IMR-90 (cell line): ENCODE results near the gene CAAP1. TPM values are rescaled to one million over a fixed set of nuclear protein-coding genes. Genes with fewer than 3 reads are reported as not detected.

Experiments used
- ATAC-seq: fragments of 200-7000 bp; cut with Tn5 transposase; 2 replicates; pipeline ENCODE4 v1.9.1; 2020; ENCODE audit warnings: low read depth, mild to moderate bottlenecking, moderate library complexity
- BruUV-seq: library from RNA; stranded (reverse); fragments of 400-500 nt; replicated peaks from 2 replicates; lab custom pipeline; 2021; lab: Mats Ljungman, UMichigan
- CTCF ChIA-PET: fragments of 300-600 bp; formaldehyde crosslinking; extraction: SDS; loops from one replicate; lab custom pipeline; 2021; ENCODE audit warnings: antibody characterized with exemption; lab: Yijun Ruan, JAX
- POLR2A ChIA-PET: fragments of 300-600 bp; sonication (Branson Sonifier 250); formaldehyde crosslinking; loops from one replicate; lab custom pipeline; 2022; ENCODE audit warnings: antibody characterized with exemption; ENCODE audit not compliant: unreplicated experiment; lab: Charles Lee
- DNase-seq: peaks from one replicate; pipeline ENCODE4 v3.0.0; 2013
- H2AFZ ChIP-seq: replicated peaks from 2 replicates; pipeline ENCODE3; 2013; ENCODE audit warnings: low read length, mild to moderate bottlenecking; ENCODE audit not compliant: poor library complexity
- H2AK5ac ChIP-seq: 2 replicates; pipeline ENCODE4 v1.6.1; 2013; ENCODE audit warnings: low read depth, low read length, inconsistent platforms
- H2AK9ac ChIP-seq: replicated peaks from 2 replicates; pipeline ENCODE3; 2013; ENCODE audit warnings: mild to moderate bottlenecking, low read depth, low read length, moderate library complexity; ENCODE audit not compliant: poor library complexity
- H2BK120ac ChIP-seq: 2 replicates; pipeline ENCODE4 v1.6.1; 2013; ENCODE audit warnings: low read depth, low read length, inconsistent platforms
- H2BK15ac ChIP-seq: 3 replicates; pipeline ENCODE4 v1.6.1; 2013; ENCODE audit warnings: low read depth, low read length, inconsistent platforms
- H2BK20ac ChIP-seq: 2 replicates; pipeline ENCODE4 v1.6.1; 2013; ENCODE audit warnings: low read depth, mild to moderate bottlenecking, inconsistent platforms, low read length, moderate library complexity
- H2BK5ac ChIP-seq: 2 replicates; pipeline ENCODE4 v1.6.1; 2013; ENCODE audit warnings: mild to moderate bottlenecking, low read depth, low read length, inconsistent platforms; ENCODE audit not compliant: poor library complexity, severe bottlenecking
- H3K14ac ChIP-seq: replicated peaks from 2 replicates; pipeline ENCODE4 v1.6.1; 2013; ENCODE audit warnings: low read depth, low read length, inconsistent platforms
- H3K18ac ChIP-seq: 2 replicates; pipeline ENCODE4 v1.6.1; 2013; ENCODE audit warnings: low read depth, low read length, control low read depth
- H3K23ac ChIP-seq: 2 replicates; pipeline ENCODE4 v1.6.1; 2013; ENCODE audit warnings: low read depth, low read length, inconsistent platforms
- H3K27ac ChIP-seq: 2 replicates; pipeline ENCODE4 v1.5.1; 2013; ENCODE audit warnings: mild to moderate bottlenecking, control low read depth, low read length; ENCODE audit not compliant: insufficient read depth
- H3K27me3 ChIP-seq: 2 replicates; pipeline ENCODE4 v1.6.1; 2013; ENCODE audit warnings: low read length; ENCODE audit not compliant: control insufficient read depth, insufficient read depth
- H3K36me3 ChIP-seq: 2 replicates; pipeline ENCODE4 v1.6.1; 2013; ENCODE audit warnings: low read length, mixed read lengths; ENCODE audit not compliant: control insufficient read depth, insufficient read depth
- H3K4ac ChIP-seq: 2 replicates; pipeline ENCODE4 v1.6.1; 2013; ENCODE audit warnings: low read depth, low read length, inconsistent platforms
- H3K4me1 ChIP-seq: 2 replicates; pipeline ENCODE4 v1.6.1; 2013; ENCODE audit warnings: low read length, mixed read lengths; ENCODE audit not compliant: control insufficient read depth, insufficient read depth
- H3K4me2 ChIP-seq: 2 replicates; pipeline ENCODE4 v1.6.1; 2013; ENCODE audit warnings: low read depth, mild to moderate bottlenecking, control low read depth, low read length, moderate library complexity
- H3K4me3 ChIP-seq: 2 replicates; pipeline ENCODE4 v1.5.1; 2013; ENCODE audit warnings: low read depth, mild to moderate bottlenecking, control low read depth, low read length, moderate library complexity; ENCODE audit not compliant: insufficient read depth
- H3K56ac ChIP-seq: 2 replicates; pipeline ENCODE4 v1.6.1; 2013; ENCODE audit warnings: low read length, inconsistent platforms; ENCODE audit not compliant: insufficient read depth; ENCODE audit errors: extremely low read depth
- H3K79me1 ChIP-seq, 2 experiments: 2 replicates each; pipeline ENCODE4 v1.6.1; 2013; ENCODE audit warnings: low read length in 2 of 2, inconsistent platforms in 1 of 2, low read depth in 1 of 2
- H3K9ac ChIP-seq: 2 replicates; pipeline ENCODE4 v1.6.1; 2013; ENCODE audit warnings: low read depth, low read length, control low read depth
- H3K9me1 ChIP-seq: 2 replicates; pipeline ENCODE4 v1.6.1; 2013; ENCODE audit warnings: low read length, inconsistent platforms; ENCODE audit not compliant: insufficient read depth
- H3K9me3 ChIP-seq: 2 replicates; pipeline ENCODE4 v1.6.1; 2013; ENCODE audit warnings: low read length; ENCODE audit not compliant: control insufficient read depth, insufficient read depth
- H4K20me1 ChIP-seq: 2 replicates; pipeline ENCODE4 v1.6.1; 2013; ENCODE audit warnings: low read length, inconsistent platforms; ENCODE audit not compliant: insufficient read depth
- H4K5ac ChIP-seq: 2 replicates; pipeline ENCODE4 v1.6.1; 2013; ENCODE audit warnings: mild to moderate bottlenecking, low read depth, low read length, control low read depth
- H4K8ac ChIP-seq, 2 experiments: 2 replicates each; pipeline ENCODE4 v1.6.1; 2013; ENCODE audit warnings: low read depth in 2 of 2, low read length in 2 of 2, control low read depth in 1 of 2, inconsistent platforms in 1 of 2
- H4K91ac ChIP-seq: 2 replicates; pipeline ENCODE4 v1.6.1; 2013; ENCODE audit warnings: low read depth, low read length, inconsistent platforms; ENCODE audit not compliant: insufficient read depth
- POLR2A ChIP-seq: IDR thresholded peaks from 2 replicates; pipeline ENCODE4 v1.6.1; 2012; ENCODE audit warnings: mild to moderate bottlenecking, low read depth, low read length
- RAD21 ChIP-seq: IDR thresholded peaks from 2 replicates; pipeline ENCODE4 v1.6.1; 2012; ENCODE audit warnings: low read length, improper control_type of control experiment
- SMC3 ChIP-seq: fragments of 150-350 bp; IDR thresholded peaks from 2 replicates; pipeline ENCODE4 v1.6.1; 2016; ENCODE audit warnings: low read depth, mild to moderate bottlenecking, antibody characterized with exemption, low read length, moderate library complexity
- WGBS, 2 experiments: methylation state at CpG; one replicate each; pipeline versions ENCODE4 v1.1.5 to v1.1.7; 2013; ENCODE audit warnings: missing lambda C conversion rate in 2 of 2; ENCODE audit not compliant: insufficient read length in 1 of 2; ENCODE audit errors: extremely low coverage in 2 of 2; 5-methylcytosine and 5-hydroxymethylcytosine counted together
- dilution Hi-C: fragments of 300-500 bp; cut with HindIII; formaldehyde crosslinking; loops from one replicate; pipeline ENCODE4 v1.14.3; 2018; ENCODE audit warnings: low sequenced_read_pairs; ENCODE audit not compliant: unreplicated experiment
- in situ Hi-C: fragments of 300-500 bp; cut with MboI; formaldehyde crosslinking; loops from 3 replicates; pipeline ENCODE4 v1.14.3; 2019; ENCODE audit warnings: low sequenced_read_pairs, inconsistent platforms, mixed read lengths
- intact Hi-C: fragments of 100-400 bp; cut with micrococcal nuclease; formaldehyde crosslinking; loops from 2 replicates; pipeline ENCODE4 v1.10.0; 2022
- polyA plus RNA-seq, 3 experiments: library from polyadenylated mRNA; depleted of rRNA; stranded (reverse); fragments of >200 nt; gene quantifications; 2 replicates each; pipeline ENCODE4 v1.2.3, GENCODE V29; 2012; ENCODE audit warnings: low replicate concordance in 1 of 3
- total RNA-seq: library from RNA; depleted of rRNA; stranded (reverse); fragments of >200 nt; gene quantifications from 2 replicates; pipeline ENCODE4 v1.2.3, GENCODE V29; 2012
- TF ChIP-seq, protein P1 (sequence below): conservative IDR thresholded peaks from 2 replicates; pipeline ENCODE4 v1.5.1; 2012; ENCODE audit warnings: mild to moderate bottlenecking, low read depth, low read length, improper control_type of control experiment

CAAP1 gene
- total and polyA plus RNA-seq, 2 of the 4 experiments (the other 2 are of a cell fraction), result 6.1 to 9.0 TPM

DNA sequence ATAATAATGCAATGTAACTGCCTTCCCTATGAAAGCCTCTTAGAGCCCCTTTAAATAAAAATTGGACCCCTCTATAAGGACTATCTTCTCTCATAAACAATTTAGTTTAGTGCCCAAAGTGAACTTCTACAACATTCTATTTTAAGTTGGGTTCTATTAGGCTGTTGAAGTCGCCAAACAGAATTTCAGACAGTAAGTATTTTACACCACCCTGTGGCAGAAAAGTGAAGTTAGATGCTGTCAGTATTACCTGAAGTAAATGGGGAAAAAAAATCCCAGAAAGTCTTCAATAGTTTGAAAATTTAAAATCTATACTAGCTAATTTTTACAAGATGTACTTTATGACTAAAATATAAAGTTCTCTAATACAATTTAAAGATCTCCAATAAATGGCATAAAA, 29.5 kb downstream of the CAAP1 start:
- no peak overlapping the region for H2BK15ac ChIP-seq
- BruUV-seq, result no TSS peak
- no peak overlapping the region for H2BK5ac ChIP-seq
- no peaks in the 10 kb centered on the region for H3K9me1 ChIP-seq
- no peak overlapping the region for H2AK9ac ChIP-seq
- H3K36me3 ChIP-seq, result no peaks in the 10 kb centered on the region
- H3K4ac ChIP-seq, result no peak overlapping the region
- TF ChIP-seq, protein P1, sequence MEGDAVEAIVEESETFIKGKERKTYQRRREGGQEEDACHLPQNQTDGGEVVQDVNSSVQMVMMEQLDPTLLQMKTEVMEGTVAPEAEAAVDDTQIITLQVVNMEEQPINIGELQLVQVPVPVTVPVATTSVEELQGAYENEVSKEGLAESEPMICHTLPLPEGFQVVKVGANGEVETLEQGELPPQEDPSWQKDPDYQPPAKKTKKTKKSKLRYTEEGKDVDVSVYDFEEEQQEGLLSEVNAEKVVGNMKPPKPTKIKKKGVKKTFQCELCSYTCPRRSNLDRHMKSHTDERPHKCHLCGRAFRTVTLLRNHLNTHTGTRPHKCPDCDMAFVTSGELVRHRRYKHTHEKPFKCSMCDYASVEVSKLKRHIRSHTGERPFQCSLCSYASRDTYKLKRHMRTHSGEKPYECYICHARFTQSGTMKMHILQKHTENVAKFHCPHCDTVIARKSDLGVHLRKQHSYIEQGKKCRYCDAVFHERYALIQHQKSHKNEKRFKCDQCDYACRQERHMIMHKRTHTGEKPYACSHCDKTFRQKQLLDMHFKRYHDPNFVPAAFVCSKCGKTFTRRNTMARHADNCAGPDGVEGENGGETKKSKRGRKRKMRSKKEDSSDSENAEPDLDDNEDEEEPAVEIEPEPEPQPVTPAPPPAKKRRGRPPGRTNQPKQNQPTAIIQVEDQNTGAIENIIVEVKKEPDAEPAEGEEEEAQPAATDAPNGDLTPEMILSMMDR, result peak; percentile 28; the same call in 1 of the 2 replicates
- TF ChIP-seq SMC3, result peak; percentile 15; the same call in 1 of the 2 replicates
- no peak for TF ChIP-seq POLR2A
- TF ChIP-seq RAD21, result peak; percentile 23; the same call in 1 of the 2 replicates
- CTCF ChIA-PET, result no interaction called here
- ATAC-seq (peak; percentile 53; the same call in 1 of the 2 replicates), DNase-seq (peak; percentile 2)
- POLR2A ChIA-PET, result no interaction called here
- intact Hi-C loops, result loop anchor here (2.0 kb wide), 1 partner anchor 118 kb away; no protein-coding TSS in a partner anchor
- WGBS, 2 experiments, result no CpG with 5 or more reads among the region's 1 CpG
- no peak overlapping the region for H2AFZ ChIP-seq
- no peaks in the 10 kb centered on the region for H3K4me1 ChIP-seq
- no peak overlapping the region for H3K23ac ChIP-seq
- H3K14ac ChIP-seq, result no peak overlapping the region
- H2AK5ac ChIP-seq, result no peak overlapping the region
- H3K9ac ChIP-seq, result no peak overlapping the region
- H3K56ac ChIP-seq, result no peak overlapping the region
- H3K4me3 ChIP-seq, result no peak overlapping the region
- H4K20me1 ChIP-seq, result no peaks in the 10 kb centered on the region
- no peak overlapping the region for H4K91ac ChIP-seq
- H4K8ac ChIP-seq, result no peak overlapping the region
- no peak overlapping the region for H3K27ac ChIP-seq
- H3K27me3 ChIP-seq, result no peaks in the 10 kb centered on the region
- dilution Hi-C loops, result no loop called here
- no peak overlapping the region for H2BK20ac ChIP-seq
- no peak overlapping the region for H3K4me2 ChIP-seq
- no peak overlapping the region for H2BK120ac ChIP-seq
- H3K9me3 ChIP-seq, result no peaks in the 10 kb centered on the region
- H3K79me1 ChIP-seq, result no peaks in the 10 kb centered on the region; a peak in 1 of 4 replicates
- no peak overlapping the region for H3K18ac ChIP-seq
- no peak overlapping the region for H4K5ac ChIP-seq
- in situ Hi-C loops, result no loop called here
